Pancreas (tissue), 10 donors: ENCODE data around the gene DENND4B. TPM values are rescaled to one million over a fixed set of nuclear protein-coding genes. Genes with fewer than 3 reads are reported as not detected.

Source experiments
- ATAC-seq, 4 donors: fragments of 200-7000 bp; cut with Tn5 transposase; one replicate each; pipeline versions ENCODE4 v1.8.0 to v1.9.1; 2020; ENCODE audit warnings: mild to moderate bottlenecking in 4 of 4, moderate library complexity in 4 of 4
- DNase-seq, 6 donors: peaks; one replicate each; pipeline ENCODE4 v3.0.0-alpha.2; 2020
- FAIRE-seq: peaks from 2 replicates; lab custom pipeline; 2012; peaks lifted over from hg19 to GRCh38; lab: Jason Lieb, UNC
- H3K27ac ChIP-seq, 4 donors: fragments of 200-600 bp; sonication (generic); 1 replicate in 3 of 4; 2 replicates in 1 of 4; pipeline versions ENCODE4 v1.5.0 to v1.8.0; 2020
- H3K27me3 ChIP-seq, 4 donors: fragments of 200-600 bp; one replicate each; pipeline ENCODE4 v1.8.0; 2021
- H3K36me3 ChIP-seq, 3 donors: fragments of 200-600 bp; sonication (generic) in 1 of 3; one replicate each; pipeline versions ENCODE4 v1.5.0 to v1.8.0; 2020 to 2021
- H3K4me1 ChIP-seq, 3 donors: fragments of 200-600 bp; one replicate each; pipeline ENCODE4 v1.8.0; 2021
- H3K4me3 ChIP-seq, 4 donors: fragments of 200-600 bp; sonication (generic) in 2 of 4; one replicate each; pipeline versions ENCODE4 v1.5.0 to v1.8.0; 2020 to 2021
- H3K9me3 ChIP-seq, 4 donors: fragments of 200-600 bp; one replicate each; pipeline ENCODE4 v1.8.0; 2021
- CTCF ChIP-seq, 4 donors: fragments of 200-600 bp; sonication (generic) in 3 of 4; IDR thresholded peaks; one replicate each; pipeline versions ENCODE4 v1.5.0 to v1.8.0; 2021; ENCODE audit warnings: antibody characterized with exemption in 4 of 4
- WGBS, 2 donors: extraction: QIAGEN DNeasy Blood & Tissue Kit; methylation state at CpG; one replicate each; pipeline ENCODE4 v1.1.7; 2013; 5-methylcytosine and 5-hydroxymethylcytosine counted together
- intact Hi-C, 3 donors: fragments of 100-400 bp; cut with DNase I; formaldehyde crosslinking; loops; one replicate each; pipeline versions ENCODE4 v1.11.1 to v1.14.2; 2022
- polyA plus RNA-seq, 2 donors: library from polyadenylated mRNA; stranded (reverse); fragments of 200-250 nt; gene quantifications; one replicate each; pipeline ENCODE4 v1.2.3, GENCODE V29; 2013
- total RNA-seq, 6 donors: library from RNA; stranded (reverse); fragmentation: NEBNext Ultra II Directional in 4 of 6; extraction: Animal tissue kit (Norgen Biotek cat#: 25700) in 4 of 6; gene quantifications; one replicate each; pipeline versions ENCODE4 v1.2.1 to v1.2.4, GENCODE V29; 2021 to 2023
- donor health status: healthy with polysubstance abuse.
- donor health status: DM: no; HTN: no; CAD: no; lungs with moderate emphysema.
- donor health status: DM: no; HTN: no; CAD: no.
- donor health status: control.
- donor health status: control.
- donor health status: Bipolar disorder and iron deficiency.
- donor health status: DM: yes; HTN: yes; CAD: no.
- donor health status: DM: no; HTN: no; CAD: no.
- donor health status: DM: no; HTN: no; CAD: no.
- donor health status: DM: yes; HTN: yes; CAD: no.

The DENND4B gene
- total and polyA plus RNA-seq, 8 donors, result 17.8 to 57.0 (median 23.9) TPM

GRCh38 chr1:153961421-153961820, 14.9 kb upstream of the DENND4B start:
- Histone ChIP-seq H3K4me3 (peak overlapping the region in 1 of 4 donors; percentile 76), H3K4me1 (peaks cover 10 to 39% (median 11%) of the 10 kb centered on the region in 3 donors), H3K27ac (peak overlapping the region in 2 of 4 donors; percentile 95 to 97), H3K36me3 (peaks cover 0 to 7% (median 0%) of the 10 kb centered on the region in 3 donors), H3K9me3 (no peaks in the 10 kb centered on the region), H3K27me3 (no peaks in the 10 kb centered on the region)
- no peak for DNase-seq
- 82 to 84% methylated on average over 4 of the region's 4 CpGs for WGBS, 2 donors
- no peak for TF ChIP-seq CTCF (IDR thresholded peaks at IDR 0.05)
- ATAC-seq, result no peak
- no peak for FAIRE-seq
- intact Hi-C loops, result no loop called here

GRCh38 chr1:153960206-153960605, 13.7 kb upstream of the DENND4B start:
- peaks cover 10 to 35% (median 11%) of the 10 kb centered on the region in 3 donors for H3K4me1 ChIP-seq

GRCh38 chr1:153959454-153959853, 12.9 kb upstream of the DENND4B start:
- Histone ChIP-seq H3K36me3 (peaks cover 0 to 7% (median 0%) of the 10 kb centered on the region in 3 donors), H3K9me3 (no peaks in the 10 kb centered on the region), H3K4me3 (no peak overlapping the region), H3K4me1 (peaks cover 8 to 30% (median 10%) of the 10 kb centered on the region in 3 donors), H3K27me3 (no peaks in the 10 kb centered on the region), H3K27ac (peak overlapping the region in 1 of 4 donors; percentile 50)
- FAIRE-seq, result no peak
- intact Hi-C loops, result no loop called here
- ATAC-seq, result no peak
- 44 to 73% methylated on average over 3 of the region's 3 CpGs for WGBS, 2 donors
- no peak for TF ChIP-seq CTCF (IDR thresholded peaks at IDR 0.05)
- DNase-seq, result peak in 1 of 6 donors; percentile 19

More at GRCh38 chr1:153960206-153960605, 13.7 kb upstream of the DENND4B start:
- intact Hi-C loops, result no loop called here
- ATAC-seq (no peak), DNase-seq (peak in 1 of 6 donors; percentile 81), FAIRE-seq (no peak)
- H3K27me3 ChIP-seq, result no peaks in the 10 kb centered on the region
- no peaks in the 10 kb centered on the region for H3K9me3 ChIP-seq
- 80 to 82% methylated on average over 11 of the region's 11 CpGs for WGBS, 2 donors
- H3K27ac ChIP-seq, result no peak overlapping the region
- no peak overlapping the region for H3K4me3 ChIP-seq
- no peak for TF ChIP-seq CTCF (IDR thresholded peaks at IDR 0.05)
- peaks cover 0 to 7% (median 0%) of the 10 kb centered on the region in 3 donors for H3K36me3 ChIP-seq

GRCh38 chr1:153958961-153959260, 12.4 kb upstream of the DENND4B start:
- ATAC-seq (no peak), DNase-seq (peak in 1 of 6 donors; percentile 14), FAIRE-seq (no peak)
- no peaks in the 10 kb centered on the region for H3K9me3 ChIP-seq
- intact Hi-C loops, result no loop called here
- 13 to 14% methylated on average over 4 of the region's 4 CpGs for WGBS, 2 donors
- TF ChIP-seq CTCF (IDR thresholded peaks at IDR 0.05), result no peak
- H3K27me3 ChIP-seq, result no peaks in the 10 kb centered on the region
- peak overlapping the region in 1 of 4 donors; percentile 50 for H3K27ac ChIP-seq
- peak overlapping the region in 2 of 4 donors; percentile 71 to 91 for H3K4me3 ChIP-seq
- peaks cover 7 to 27% (median 10%) of the 10 kb centered on the region in 3 donors for H3K4me1 ChIP-seq
- H3K36me3 ChIP-seq, result peaks cover 0 to 7% (median 0%) of the 10 kb centered on the region in 3 donors
